Ishikawa (cell line): ENCODE measurements around the gene MOB3B.

Experiments used
- EP300 ChIP-seq: IDR thresholded peaks from 2 replicates; pipeline ENCODE4 v1.6.1; 2012; ENCODE audit warnings: borderline replicate concordance
- TAF1 ChIP-seq: IDR thresholded peaks from 2 replicates; pipeline ENCODE4 v1.6.1; 2012; ENCODE audit warnings: low read depth, mild to moderate bottlenecking
- TEAD4 ChIP-seq: IDR thresholded peaks from 2 replicates; pipeline ENCODE4 v1.6.1; 2012
- YY1 ChIP-seq: IDR thresholded peaks from 2 replicates; pipeline ENCODE4 v1.6.1; 2012; ENCODE audit warnings: low read depth
- TF ChIP-seq, protein P1 (sequence below): IDR thresholded peaks from 2 replicates; pipeline ENCODE4 v1.6.1; 2012
- TF ChIP-seq, protein P2 (sequence below): IDR thresholded peaks from 2 replicates; pipeline ENCODE4 v1.6.1; 2012
- TF ChIP-seq, protein P3 (sequence below): IDR thresholded peaks from 2 replicates; pipeline ENCODE4 v1.6.1; 2012; ENCODE audit warnings: low read depth, mild to moderate bottlenecking

DNA sequence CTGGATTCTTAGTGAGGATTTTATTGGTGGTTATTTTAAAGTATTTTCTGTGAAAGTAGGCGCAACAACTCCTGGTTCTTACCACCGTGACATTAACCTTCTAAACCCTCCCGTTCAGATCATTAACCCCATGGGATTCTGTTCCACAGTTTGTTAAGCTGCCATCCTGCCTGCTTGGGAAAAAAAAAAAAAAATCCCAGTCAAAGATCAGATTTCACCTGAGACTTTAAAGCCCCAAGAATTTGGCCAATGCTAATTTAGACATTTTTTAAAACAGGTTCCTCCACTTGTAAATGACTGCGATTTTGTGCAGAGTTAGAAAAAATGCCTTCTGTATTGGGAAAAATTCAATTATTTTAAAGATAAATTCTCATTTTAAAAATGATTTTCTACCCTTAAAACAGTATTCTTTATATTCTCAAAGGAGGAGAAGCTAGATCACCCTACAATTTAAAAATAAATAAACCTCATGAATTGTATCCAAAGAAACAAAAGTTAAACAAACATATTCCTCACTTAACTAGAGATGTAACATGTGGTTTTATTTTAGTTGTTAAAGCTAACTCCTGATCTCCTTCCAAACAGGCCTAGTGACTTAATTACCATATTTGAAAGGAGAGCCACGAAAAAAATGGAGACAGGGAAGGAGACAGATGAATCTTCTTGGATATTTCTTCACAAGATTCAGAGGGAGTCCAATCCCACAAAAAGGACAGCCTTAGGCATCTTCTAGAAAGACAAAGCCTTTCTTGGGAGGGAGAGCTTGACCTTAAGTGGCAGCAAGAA is 98.7 kb downstream of the MOB3B start:
- peak; percentile 56 for TF ChIP-seq EP300
- TF ChIP-seq TEAD4 = peak; percentile 91
- TF ChIP-seq, protein P1, sequence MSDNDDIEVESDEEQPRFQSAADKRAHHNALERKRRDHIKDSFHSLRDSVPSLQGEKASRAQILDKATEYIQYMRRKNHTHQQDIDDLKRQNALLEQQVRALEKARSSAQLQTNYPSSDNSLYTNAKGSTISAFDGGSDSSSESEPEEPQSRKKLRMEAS = peak; percentile 23; the same call in 1 of the 2 replicates
- TF ChIP-seq, protein P2, sequence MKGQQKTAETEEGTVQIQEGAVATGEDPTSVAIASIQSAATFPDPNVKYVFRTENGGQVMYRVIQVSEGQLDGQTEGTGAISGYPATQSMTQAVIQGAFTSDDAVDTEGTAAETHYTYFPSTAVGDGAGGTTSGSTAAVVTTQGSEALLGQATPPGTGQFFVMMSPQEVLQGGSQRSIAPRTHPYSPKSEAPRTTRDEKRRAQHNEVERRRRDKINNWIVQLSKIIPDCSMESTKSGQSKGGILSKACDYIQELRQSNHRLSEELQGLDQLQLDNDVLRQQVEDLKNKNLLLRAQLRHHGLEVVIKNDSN = no peak
- TF ChIP-seq TAF1 = no peak
- no peak for TF ChIP-seq YY1
- TF ChIP-seq, protein P3, sequence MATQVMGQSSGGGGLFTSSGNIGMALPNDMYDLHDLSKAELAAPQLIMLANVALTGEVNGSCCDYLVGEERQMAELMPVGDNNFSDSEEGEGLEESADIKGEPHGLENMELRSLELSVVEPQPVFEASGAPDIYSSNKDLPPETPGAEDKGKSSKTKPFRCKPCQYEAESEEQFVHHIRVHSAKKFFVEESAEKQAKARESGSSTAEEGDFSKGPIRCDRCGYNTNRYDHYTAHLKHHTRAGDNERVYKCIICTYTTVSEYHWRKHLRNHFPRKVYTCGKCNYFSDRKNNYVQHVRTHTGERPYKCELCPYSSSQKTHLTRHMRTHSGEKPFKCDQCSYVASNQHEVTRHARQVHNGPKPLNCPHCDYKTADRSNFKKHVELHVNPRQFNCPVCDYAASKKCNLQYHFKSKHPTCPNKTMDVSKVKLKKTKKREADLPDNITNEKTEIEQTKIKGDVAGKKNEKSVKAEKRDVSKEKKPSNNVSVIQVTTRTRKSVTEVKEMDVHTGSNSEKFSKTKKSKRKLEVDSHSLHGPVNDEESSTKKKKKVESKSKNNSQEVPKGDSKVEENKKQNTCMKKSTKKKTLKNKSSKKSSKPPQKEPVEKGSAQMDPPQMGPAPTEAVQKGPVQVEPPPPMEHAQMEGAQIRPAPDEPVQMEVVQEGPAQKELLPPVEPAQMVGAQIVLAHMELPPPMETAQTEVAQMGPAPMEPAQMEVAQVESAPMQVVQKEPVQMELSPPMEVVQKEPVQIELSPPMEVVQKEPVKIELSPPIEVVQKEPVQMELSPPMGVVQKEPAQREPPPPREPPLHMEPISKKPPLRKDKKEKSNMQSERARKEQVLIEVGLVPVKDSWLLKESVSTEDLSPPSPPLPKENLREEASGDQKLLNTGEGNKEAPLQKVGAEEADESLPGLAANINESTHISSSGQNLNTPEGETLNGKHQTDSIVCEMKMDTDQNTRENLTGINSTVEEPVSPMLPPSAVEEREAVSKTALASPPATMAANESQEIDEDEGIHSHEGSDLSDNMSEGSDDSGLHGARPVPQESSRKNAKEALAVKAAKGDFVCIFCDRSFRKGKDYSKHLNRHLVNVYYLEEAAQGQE = no peak
